CD4-positive, alpha-beta T cell treated with Interleukin-15 for 1 hour (primary cell): ENCODE measurements around the gene TMEM201.
"Not testable (repeated sequence)": the region's sequence is repeated elsewhere in the genome, so short reads cannot be mapped to it uniquely, and the experiment has no call there.

ENCODE experiments used
- DNase-seq: peaks from one replicate; pipeline ENCODE4 v3.0.0-alpha.2; 2020

The TMEM201 gene

GRCh38 chr1:9588551-9589143, at the start of gene TMEM201:
TSS of gene TMEM201 (plus strand) at chr1:9588911. CDS start at chr1:9588931, 20 bp downstream.
- DNase-seq = peak; percentile 93

GRCh38 chr1:9539165-9539828, 49.4 kb upstream of the TMEM201 start, which contains the start of gene SLC25A33:
TSS of gene SLC25A33 (plus strand) at chr1:9539465. CDS start at chr1:9539692, 227 bp downstream.
- peak; percentile 95 for DNase-seq

- DNase-seq = peak; percentile 60
These were observed 48.7 kb upstream of the TMEM201 start for GRCh38 chr1:9539829-9540550.

- no peak for DNase-seq
These were observed 46.3 kb upstream of the TMEM201 start for GRCh38 chr1:9542430-9542829.

GRCh38 chr1:9544926-9545325, 43.8 kb upstream of the TMEM201 start:
- DNase-seq = no peak

- DNase-seq = no peak
These were observed 38.7 kb upstream of the TMEM201 start for GRCh38 chr1:9549955-9550546.

GRCh38 chr1:9551984-9552383, 36.7 kb upstream of the TMEM201 start:
- DNase-seq = no peak

GRCh38 chr1:9553736-9554144, 35.0 kb upstream of the TMEM201 start:
- no peak for DNase-seq

GRCh38 chr1:9555942-9556341, 32.8 kb upstream of the TMEM201 start:
- DNase-seq = no peak

- no peak for DNase-seq
These were observed 31.1 kb upstream of the TMEM201 start for GRCh38 chr1:9557624-9558023.

GRCh38 chr1:9558271-9558945, 30.3 kb upstream of the TMEM201 start:
- DNase-seq = no peak

- no peak for DNase-seq
These were observed 29.7 kb upstream of the TMEM201 start for GRCh38 chr1:9558946-9559545.

GRCh38 chr1:9559673-9560072, 29.0 kb upstream of the TMEM201 start:
- no peak for DNase-seq

- DNase-seq = not testable (repeated sequence)
These were observed 28.6 kb upstream of the TMEM201 start for GRCh38 chr1:9560090-9560489.

- no peak for DNase-seq
These were observed 27.3 kb upstream of the TMEM201 start for GRCh38 chr1:9561429-9561828.

GRCh38 chr1:9569267-9569666, 19.4 kb upstream of the TMEM201 start:
- no peak for DNase-seq

GRCh38 chr1:9570886-9571529, 17.7 kb upstream of the TMEM201 start:
- not testable (repeated sequence) for DNase-seq

- no peak for DNase-seq
These were observed 15.0 kb upstream of the TMEM201 start for GRCh38 chr1:9573723-9574122.

- no peak for DNase-seq
These were observed 13.2 kb upstream of the TMEM201 start for GRCh38 chr1:9575486-9575885.

- no peak for DNase-seq
These were observed 11.8 kb upstream of the TMEM201 start for GRCh38 chr1:9576903-9577302.

GRCh38 chr1:9577423-9577822, 11.3 kb upstream of the TMEM201 start:
- no peak for DNase-seq

- DNase-seq = no peak
These were observed 7.8 kb upstream of the TMEM201 start for GRCh38 chr1:9580942-9581341.
